ENCODE measurements around the gene DGCR8.

Gene DGCR8

GRCh38 chr22:20149257-20150250, 69.5 kb downstream of the DGCR8 start:
- no peak for DNase-seq (ENCODE audit: extremely low read depth, insufficient read length)
- Histone ChIP-seq H3K4me3 (replicated peaks; ENCODE audit: low read depth, low read length) (no peak overlapping the region), H3K36me3 (ENCODE audit: control insufficient read depth, insufficient read depth, low read length) (no peaks in the 10 kb centered on the region), H3K27me3 (replicated peaks; ENCODE audit: control insufficient read depth, insufficient read depth, low read length) (no peaks in the 10 kb centered on the region)
- TF ChIP-seq CTCF (IDR thresholded peaks at IDR 0.05; ENCODE audit: insufficient read depth, low read length, poor library complexity, severe bottlenecking), result no peak

- TF ChIP-seq CTCF (IDR thresholded peaks at IDR 0.05; ENCODE audit: insufficient read depth, low read length, poor library complexity, severe bottlenecking), result no peak
- H3K4me3 ChIP-seq (replicated peaks; ENCODE audit: low read depth, low read length), result no peak within 1 kb of the TSS
- no peak for DNase-seq (ENCODE audit: extremely low read depth, insufficient read length)
Observed at GRCh38 chr22:20150381-20151275, 70.6 kb downstream of the DGCR8 start, which contains the start of gene CCDC188. TSS of gene CCDC188 (minus strand) at chr22:20151055. CDS start at chr22:20150986, 69 bp downstream.

GRCh38 chr22:20151276-20151588, 71.2 kb downstream of the DGCR8 start:
- no peaks in the 10 kb centered on the region for H3K36me3 ChIP-seq (ENCODE audit: control insufficient read depth, insufficient read depth, low read length)
- no peak for DNase-seq (ENCODE audit: extremely low read depth, insufficient read length)
- H3K4me3 ChIP-seq (replicated peaks; ENCODE audit: low read depth, low read length), result no peak overlapping the region
- TF ChIP-seq CTCF (IDR thresholded peaks at IDR 0.05; ENCODE audit: insufficient read depth, low read length, poor library complexity, severe bottlenecking), result no peak
- no peaks in the 10 kb centered on the region for H3K27me3 ChIP-seq (replicated peaks; ENCODE audit: control insufficient read depth, insufficient read depth, low read length)

More at GRCh38 chr22:20150381-20151275, 70.6 kb downstream of the DGCR8 start, which contains the start of gene CCDC188:
- H3K36me3 ChIP-seq (ENCODE audit: control insufficient read depth, insufficient read depth, low read length), result no peaks in the 10 kb centered on the region
- H3K27me3 ChIP-seq (replicated peaks; ENCODE audit: control insufficient read depth, insufficient read depth, low read length), result no peaks in the 10 kb centered on the region

GRCh38 chr22:20152464-20152890, 72.4 kb downstream of the DGCR8 start:
- TF ChIP-seq CTCF (IDR thresholded peaks at IDR 0.05; ENCODE audit: insufficient read depth, low read length, poor library complexity, severe bottlenecking), result no peak
- Histone ChIP-seq H3K27me3 (replicated peaks; ENCODE audit: control insufficient read depth, insufficient read depth, low read length) (no peaks in the 10 kb centered on the region), H3K36me3 (ENCODE audit: control insufficient read depth, insufficient read depth, low read length) (no peaks in the 10 kb centered on the region), H3K4me3 (replicated peaks; ENCODE audit: low read depth, low read length) (no peak overlapping the region)
- no peak for DNase-seq (ENCODE audit: extremely low read depth, insufficient read length)

GRCh38 chr22:20153945-20154344, 73.9 kb downstream of the DGCR8 start:
- TF ChIP-seq CTCF (IDR thresholded peaks at IDR 0.05; ENCODE audit: insufficient read depth, low read length, poor library complexity, severe bottlenecking), result no peak
- H3K27me3 ChIP-seq (replicated peaks; ENCODE audit: control insufficient read depth, insufficient read depth, low read length), result no peaks in the 10 kb centered on the region; the same call in 1 of the 2 replicates
- DNase-seq (ENCODE audit: extremely low read depth, insufficient read length), result no peak

More at GRCh38 chr22:20153945-20154344, 73.9 kb downstream of the DGCR8 start:
- no peak overlapping the region for H3K4me3 ChIP-seq (replicated peaks; ENCODE audit: low read depth, low read length)
- H3K36me3 ChIP-seq (ENCODE audit: control insufficient read depth, insufficient read depth, low read length), result no peaks in the 10 kb centered on the region
